Right cardiac atrium (tissue), 5 donors: ENCODE data around the gene RD3L. TPM values are rescaled to one million over a fixed set of nuclear protein-coding genes. Genes with fewer than 3 reads are reported as not detected.

ENCODE experiments used
- ATAC-seq, 2 donors: fragments of 200-7000 bp; cut with Tn5 transposase; one replicate each; pipeline versions ENCODE4 v1.8.0 to v1.9.1; 2020; ENCODE audit warnings: moderate library complexity in 2 of 2, mild to moderate bottlenecking in 1 of 2
- DNase-seq, 3 donors: peaks; one replicate each; pipeline ENCODE4 v3.0.0-alpha.2; 2020
- H3K27ac ChIP-seq: one replicate; pipeline ENCODE4 v1.5.1; 2013; ENCODE audit warnings: mild to moderate bottlenecking, low read length, control low read depth, moderate library complexity
- H3K27me3 ChIP-seq: one replicate; pipeline ENCODE4 v1.6.1; 2013; ENCODE audit not compliant: control insufficient read depth, insufficient read depth
- H3K4me1 ChIP-seq: one replicate; pipeline ENCODE4 v1.6.1; 2013; ENCODE audit warnings: low read length; ENCODE audit not compliant: control insufficient read depth, insufficient read depth
- H3K4me3 ChIP-seq: one replicate; pipeline ENCODE4 v1.5.1; 2013; ENCODE audit warnings: low read length, control low read depth
- H3K9me3 ChIP-seq: one replicate; pipeline ENCODE4 v1.6.1; 2013; ENCODE audit warnings: low read length; ENCODE audit not compliant: control insufficient read depth
- WGBS: extraction: QIAGEN DNeasy Blood & Tissue Kit; methylation state at CpG from one replicate; pipeline ENCODE4 v1.1.7; 2013; 5-methylcytosine and 5-hydroxymethylcytosine counted together
- intact Hi-C, 4 donors: fragments of 100-400 bp; cut with DNase I; formaldehyde crosslinking; loops; one replicate each; pipeline versions ENCODE4 v1.11.0 to v1.14.0; 2022 to 2023
- polyA plus RNA-seq: library from polyadenylated mRNA; stranded (reverse); fragments of 200-250 nt; gene quantifications from one replicate; pipeline ENCODE4 v1.2.3, GENCODE V29; 2013
- total RNA-seq, 4 donors: library from RNA; stranded (reverse); fragmentation: NEBNext Ultra II Directional; extraction: Animal tissue kit (Norgen Biotek cat#: 25700); gene quantifications; one replicate each; pipeline ENCODE4 v1.2.1, GENCODE V29; 2021
- donor health status: healthy with polysubstance abuse.
- donor health status: DM: no; HTN: yes; CAD: no.
- donor health status: DM: no; HTN: no; CAD: no.
- donor health status: DM: no; HTN: yes; CAD: no; lungs with severe emphysema.
- donor health status: DM: yes; HTN: yes; CAD: no.

RD3L gene
- total and polyA plus RNA-seq, 5 donors: 11.2 to 39.6 (median 28.9) TPM

GRCh38 chr14:103894723-103895059 lies 47.6 kb downstream of the RD3L start:
- no peaks in the 10 kb centered on the region for H3K9me3 ChIP-seq
- H3K27ac ChIP-seq: no peak overlapping the region
- H3K4me3 ChIP-seq: no peak overlapping the region
- ATAC-seq: no peak
- H3K4me1 ChIP-seq: no peaks in the 10 kb centered on the region
- intact Hi-C loops: no loop called here
- DNase-seq: no peak
- no peaks in the 10 kb centered on the region for H3K27me3 ChIP-seq
- WGBS: 83% methylated on average over 7 of the region's 7 CpGs

DNA sequence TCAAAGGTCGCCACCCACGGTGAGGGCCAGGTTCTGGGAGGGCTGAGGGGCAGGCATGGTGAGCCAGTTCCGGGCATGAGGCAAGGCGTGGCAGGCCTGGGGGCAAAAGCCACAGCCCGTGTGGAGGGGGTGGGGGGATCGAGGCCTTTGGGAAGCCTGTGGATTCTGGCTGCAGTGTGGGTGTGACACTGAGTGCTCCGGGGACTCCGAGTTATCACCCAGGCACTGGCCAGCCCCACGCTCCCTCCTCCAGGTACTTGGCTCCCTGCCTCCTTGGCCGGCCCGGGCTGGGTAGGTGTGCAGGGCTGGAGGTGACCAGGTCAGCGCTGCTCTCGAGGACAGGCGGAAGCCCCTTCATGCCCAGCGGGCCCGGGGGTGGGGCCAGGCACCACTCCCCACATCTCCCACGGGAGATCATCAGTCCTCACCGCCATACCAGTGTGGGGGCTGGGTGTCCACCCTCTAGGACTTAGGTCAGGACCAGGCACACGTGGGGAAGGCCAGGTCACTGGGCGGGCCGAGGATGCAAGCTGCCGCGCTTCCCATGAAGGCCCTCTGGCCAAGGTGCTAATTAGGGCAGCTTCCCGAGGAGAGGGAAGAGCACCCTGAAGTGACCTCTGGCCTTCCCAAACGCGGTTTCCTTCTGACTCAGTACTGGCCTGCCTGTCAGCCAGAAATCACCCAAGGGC lies 48.2 kb downstream of the RD3L start:
- no peaks in the 10 kb centered on the region for H3K27me3 ChIP-seq
- no peak overlapping the region for H3K4me3 ChIP-seq
- no peak for ATAC-seq
- intact Hi-C loops: no loop called here
- 68% methylated on average over 26 of the region's 26 CpGs for WGBS
- no peaks in the 10 kb centered on the region for H3K9me3 ChIP-seq
- H3K4me1 ChIP-seq: no peaks in the 10 kb centered on the region
- H3K27ac ChIP-seq: no peak overlapping the region
- peak in 1 of 3 donors; percentile 9 for DNase-seq

DNA sequence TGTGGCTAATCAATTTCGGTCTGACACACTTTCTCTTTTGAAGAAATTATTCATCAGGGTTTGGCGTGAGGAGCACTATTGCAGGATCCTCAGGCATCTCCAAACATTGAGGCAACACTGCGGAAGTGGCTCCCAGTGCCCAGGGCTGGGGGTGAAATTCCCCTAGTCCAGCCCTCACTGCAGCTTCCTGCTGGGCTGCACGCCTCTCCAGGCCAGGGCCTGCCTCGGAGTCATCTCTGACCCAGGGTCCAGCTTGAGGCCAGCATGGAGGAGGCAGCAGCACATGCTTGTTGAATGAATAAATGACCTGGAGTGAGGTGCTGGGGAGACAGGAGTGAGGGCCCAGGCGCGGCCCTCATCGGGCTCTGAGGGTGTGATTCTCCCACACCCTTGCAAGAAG lies 50.1 kb downstream of the RD3L start:
- Histone ChIP-seq H3K4me1 (no peaks in the 10 kb centered on the region), H3K27ac (no peak overlapping the region), H3K9me3 (no peaks in the 10 kb centered on the region), H3K4me3 (no peak overlapping the region), H3K27me3 (no peaks in the 10 kb centered on the region)
- no peak for ATAC-seq
- WGBS: 87% methylated on average over 8 of the region's 8 CpGs
- peak in 1 of 3 donors; percentile 16 for DNase-seq
- intact Hi-C loops: no loop called here

- no peaks in the 10 kb centered on the region for H3K9me3 ChIP-seq
- no peak overlapping the region for H3K27ac ChIP-seq
- ATAC-seq (no peak), DNase-seq (peak in 1 of 3 donors; percentile 50)
- no peak overlapping the region for H3K4me3 ChIP-seq
- no peaks in the 10 kb centered on the region for H3K27me3 ChIP-seq
- intact Hi-C loops: no loop called here
- WGBS: 87% methylated on average over 15 of the region's 15 CpGs
- H3K4me1 ChIP-seq: no peaks in the 10 kb centered on the region
These were observed 50.6 kb downstream of the RD3L start for GRCh38 chr14:103891667-103892215.

DNA sequence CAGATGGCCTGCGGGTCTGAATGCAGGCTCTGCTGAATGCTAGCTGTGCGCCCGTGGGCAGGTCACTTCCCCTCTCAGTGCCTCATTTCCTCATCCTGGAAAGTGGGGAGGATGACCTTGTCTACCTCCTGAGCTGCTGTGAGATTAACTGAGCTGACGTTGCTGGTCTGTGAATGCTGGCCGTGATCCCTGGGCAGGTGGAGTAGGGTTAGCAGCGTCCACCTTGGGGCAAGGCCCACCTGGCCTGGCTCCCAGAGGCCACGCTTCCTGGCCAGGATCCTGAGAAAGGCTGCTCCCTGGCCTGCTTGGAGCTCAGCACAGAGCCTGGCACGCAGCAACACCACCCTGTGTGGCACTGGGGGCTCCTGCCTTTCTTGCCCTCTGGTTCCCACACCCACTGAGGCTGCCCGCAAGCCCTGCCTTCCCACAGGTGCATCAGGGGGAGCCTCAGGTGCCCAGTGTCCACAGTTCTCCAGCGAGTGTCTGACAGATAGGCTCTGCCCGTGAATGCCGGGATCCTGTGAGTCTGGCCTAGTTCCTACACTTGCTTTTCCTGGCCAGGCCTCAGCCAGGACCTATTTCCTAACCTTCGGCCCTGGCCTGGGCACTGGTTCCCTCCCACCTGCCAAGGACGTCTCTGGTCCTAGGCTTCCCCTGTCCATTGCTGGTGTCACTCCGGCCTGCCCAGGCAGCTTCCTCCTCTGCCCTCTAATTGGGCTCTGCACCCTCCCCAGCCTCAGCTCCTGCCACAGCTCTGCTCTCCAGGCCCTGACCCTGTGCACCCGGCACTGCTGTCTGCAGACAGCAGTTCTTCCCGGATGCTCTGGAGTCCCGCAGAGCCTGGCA lies 51.3 kb downstream of the RD3L start:
- intact Hi-C loops: no loop called here
- Histone ChIP-seq H3K27ac (no peak overlapping the region), H3K27me3 (no peaks in the 10 kb centered on the region), H3K9me3 (no peaks in the 10 kb centered on the region), H3K4me3 (no peak overlapping the region), H3K4me1 (no peaks in the 10 kb centered on the region)
- ATAC-seq: peak; percentile 3 to 13
- 67% methylated on average over 18 of the region's 18 CpGs for WGBS
- peak in 1 of 3 donors; percentile 48 for DNase-seq

Other genes starting within 250 kb of the RD3L start
- 1 to 10 TPM; 2.1 to 5.6 (median 2.4) TPM for gene XRCC3, start 227.1 kb downstream of the RD3L start, total RNA-seq
- gene XRCC3, start 227.1 kb downstream of the RD3L start, polyA plus RNA-seq: 2.2 TPM
- 10 to 100 TPM; 42.0 to 61.0 (median 52.4) TPM for gene ZFYVE21, start 226.7 kb downstream of the RD3L start, total RNA-seq
- gene ZFYVE21, start 226.7 kb downstream of the RD3L start, polyA plus RNA-seq: 66.8 TPM
- gene PPP1R13B, start 95.0 kb downstream of the RD3L start, total RNA-seq: 100 to 1,000 TPM; 102 to 158 (median 117) TPM
- 50.1 TPM for gene PPP1R13B, start 95.0 kb downstream of the RD3L start, polyA plus RNA-seq
- 10 to 100 TPM in 2 of 4 donors, 1 to 10 TPM in 2; 8.3 to 20.2 (median 12.9) TPM for gene TDRD9, start 14.1 kb downstream of the RD3L start, total RNA-seq
- 10.7 TPM for gene TDRD9, start 14.1 kb downstream of the RD3L start, polyA plus RNA-seq
- gene ASPG, start 143.2 kb upstream of the RD3L start, total RNA-seq: 100 to 1,000 TPM; 169 to 307 (median 208) TPM
- 99.1 TPM for gene ASPG, start 143.2 kb upstream of the RD3L start, polyA plus RNA-seq
- gene KIF26A, start 196.1 kb upstream of the RD3L start, total RNA-seq: 10 to 100 TPM in 2 of 4 donors, 1 to 10 TPM in 2; 7.9 to 10.6 (median 9.9) TPM
- 7.1 TPM for gene KIF26A, start 196.1 kb upstream of the RD3L start, polyA plus RNA-seq